ENCODE results near the gene SLC8A1.

DNA sequence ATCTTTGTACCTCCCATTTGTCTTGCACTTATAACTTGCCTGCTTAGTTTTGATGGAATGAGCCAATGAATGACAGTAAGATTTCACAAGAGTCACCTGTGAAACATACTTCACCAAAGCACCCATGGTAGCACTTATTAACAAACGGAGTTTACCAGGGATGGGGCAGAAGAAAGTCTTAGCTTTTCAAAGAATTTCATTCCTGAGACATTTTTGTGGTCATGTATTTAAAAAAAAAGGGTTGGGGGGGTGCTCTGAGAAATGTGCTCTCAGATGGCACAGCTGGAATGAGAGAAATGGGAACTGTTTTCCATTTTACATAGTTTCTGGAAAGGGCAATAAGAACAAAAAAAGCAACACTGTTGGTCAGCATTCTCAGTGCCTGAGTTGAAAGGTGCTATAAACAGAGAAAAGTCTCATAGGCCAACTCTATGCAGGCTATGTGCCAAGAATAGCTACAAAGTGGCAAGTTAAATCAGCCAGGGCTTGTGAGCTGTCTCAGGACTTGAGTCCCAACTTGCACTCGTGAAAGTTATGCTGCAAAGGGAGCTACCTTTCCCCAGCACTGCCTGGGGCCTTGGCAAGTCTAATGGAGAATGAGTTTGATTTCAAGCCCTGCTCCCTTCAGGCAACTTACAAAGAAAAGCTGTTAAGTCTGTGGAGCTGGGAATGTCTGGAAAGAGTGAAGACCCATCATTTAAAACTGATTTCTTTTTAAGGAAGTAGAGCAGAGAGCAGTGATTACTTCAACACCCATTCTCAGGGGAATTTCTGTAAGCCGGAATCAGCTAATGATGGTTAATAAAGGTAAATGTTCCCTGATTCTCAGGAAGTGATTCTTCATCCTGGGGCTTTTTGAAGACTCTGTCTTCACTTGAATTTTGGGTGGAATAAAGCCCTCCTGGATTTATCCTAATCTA is 170.6 kb downstream of the SLC8A1 start:
- TF ChIP-seq, protein P1, sequence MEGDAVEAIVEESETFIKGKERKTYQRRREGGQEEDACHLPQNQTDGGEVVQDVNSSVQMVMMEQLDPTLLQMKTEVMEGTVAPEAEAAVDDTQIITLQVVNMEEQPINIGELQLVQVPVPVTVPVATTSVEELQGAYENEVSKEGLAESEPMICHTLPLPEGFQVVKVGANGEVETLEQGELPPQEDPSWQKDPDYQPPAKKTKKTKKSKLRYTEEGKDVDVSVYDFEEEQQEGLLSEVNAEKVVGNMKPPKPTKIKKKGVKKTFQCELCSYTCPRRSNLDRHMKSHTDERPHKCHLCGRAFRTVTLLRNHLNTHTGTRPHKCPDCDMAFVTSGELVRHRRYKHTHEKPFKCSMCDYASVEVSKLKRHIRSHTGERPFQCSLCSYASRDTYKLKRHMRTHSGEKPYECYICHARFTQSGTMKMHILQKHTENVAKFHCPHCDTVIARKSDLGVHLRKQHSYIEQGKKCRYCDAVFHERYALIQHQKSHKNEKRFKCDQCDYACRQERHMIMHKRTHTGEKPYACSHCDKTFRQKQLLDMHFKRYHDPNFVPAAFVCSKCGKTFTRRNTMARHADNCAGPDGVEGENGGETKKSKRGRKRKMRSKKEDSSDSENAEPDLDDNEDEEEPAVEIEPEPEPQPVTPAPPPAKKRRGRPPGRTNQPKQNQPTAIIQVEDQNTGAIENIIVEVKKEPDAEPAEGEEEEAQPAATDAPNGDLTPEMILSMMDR (IDR thresholded peaks at IDR 0.05) = no peak
- no peak for TF ChIP-seq POLR2A (IDR thresholded peaks at IDR 0.05)
